GM21737 (cell line): Measurements from ENCODE around the gene TSPO.

Experiments
- ATAC-seq: cut with Tn5 transposase; IDR thresholded peaks from one replicate; pipeline ENCODE4 v1.9.1; 2021; ENCODE audit warnings: mild to moderate bottlenecking, moderate library complexity; ENCODE audit not compliant: unreplicated experiment

The TSPO gene

DNA sequence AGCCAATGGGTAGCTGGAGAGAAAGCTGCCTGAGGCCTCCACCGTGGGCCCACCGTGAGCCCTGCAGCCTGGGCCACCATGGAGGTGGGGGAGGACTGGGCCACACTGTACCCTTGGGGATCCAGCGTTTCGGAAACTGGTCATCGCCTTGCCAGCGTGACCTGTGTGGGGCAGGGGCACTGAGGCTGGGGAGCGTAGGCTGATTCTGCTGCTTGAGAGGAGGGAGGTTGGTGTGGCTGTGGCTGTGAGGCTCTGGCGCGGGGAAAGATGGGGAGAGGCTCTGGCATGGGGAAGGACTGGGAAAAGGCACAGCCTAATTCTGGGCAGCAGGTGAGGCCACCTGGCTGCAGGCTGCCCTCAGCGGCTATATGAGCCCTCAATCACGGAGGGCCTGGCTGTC lies 48.2 kb downstream of the TSPO start:
- no peak for ATAC-seq

DNA sequence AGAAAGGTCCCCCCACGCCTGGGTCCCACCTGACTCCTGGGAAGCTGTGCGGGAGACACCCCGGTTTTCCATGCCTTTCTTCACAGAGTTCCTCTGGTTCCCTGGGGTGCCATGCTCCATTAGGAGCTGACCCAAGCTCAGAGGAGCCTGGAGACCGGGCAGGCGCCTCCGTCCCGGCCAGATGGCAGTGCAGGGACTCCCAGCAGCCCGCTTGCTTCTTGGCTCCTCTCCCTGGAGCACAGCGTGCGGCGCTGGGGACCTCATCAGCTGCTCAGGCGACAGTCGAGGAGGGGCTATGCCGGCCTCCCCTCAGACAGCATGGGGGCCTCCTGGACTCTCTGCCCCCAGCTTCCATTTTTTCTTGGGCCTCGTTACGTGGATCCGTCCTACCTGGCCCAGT lies 48.7 kb downstream of the TSPO start:
- ATAC-seq: no peak

DNA sequence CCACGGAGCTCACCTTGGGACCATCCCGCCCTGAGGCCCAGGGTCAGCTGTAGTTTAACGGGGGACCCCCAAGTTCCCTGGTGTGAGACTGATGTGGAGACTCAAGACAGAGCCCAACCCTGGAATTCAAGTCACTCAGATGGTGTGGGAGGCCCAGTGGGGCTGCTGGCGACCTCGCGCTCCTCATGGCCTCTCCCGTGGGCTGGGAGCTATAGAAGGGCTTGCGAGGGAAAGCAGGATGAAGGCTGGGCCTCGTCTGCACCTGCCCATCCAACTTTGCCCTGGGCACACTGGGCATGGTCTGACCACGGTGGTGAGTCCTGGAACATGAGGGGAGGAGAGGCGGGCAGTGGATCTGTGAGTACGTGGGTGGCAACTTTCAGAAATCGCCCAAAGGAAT lies 49.2 kb downstream of the TSPO start:
- ATAC-seq: no peak

DNA sequence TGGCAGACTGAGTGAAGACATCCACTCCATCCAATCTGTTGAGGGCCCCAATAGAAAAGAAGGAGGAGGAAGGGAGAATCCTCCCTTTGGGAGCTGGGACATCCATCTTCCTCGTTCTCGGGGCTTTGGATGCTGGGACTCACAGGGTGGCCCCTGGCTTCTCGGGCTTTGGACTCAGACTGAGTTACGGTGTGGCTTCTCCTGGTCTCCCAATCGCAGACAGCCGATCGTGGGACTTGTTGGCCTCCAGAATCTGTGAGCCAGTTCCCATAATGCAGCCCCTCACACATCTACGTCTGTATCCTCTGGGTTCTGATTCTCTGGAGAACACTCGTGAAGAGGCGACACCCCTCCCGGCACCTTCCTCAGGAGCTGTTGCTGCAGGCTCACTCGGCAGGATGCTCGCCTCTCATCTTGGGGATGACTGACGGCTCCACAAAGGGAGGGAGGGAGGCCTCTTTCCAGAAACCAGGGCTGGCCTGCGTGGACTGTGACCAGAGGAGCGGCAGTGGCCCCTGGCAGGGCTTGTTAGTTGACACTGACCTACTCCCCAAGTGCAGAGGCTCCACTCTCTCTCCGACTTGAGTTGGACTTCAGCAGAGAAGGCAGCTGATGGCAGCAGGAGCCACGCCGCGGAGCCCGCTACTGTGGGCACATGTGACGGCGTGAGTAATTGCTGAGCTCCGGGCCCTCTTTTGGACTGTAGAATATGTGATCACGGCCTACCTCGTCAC lies 50.3 kb downstream of the TSPO start:
- no peak for ATAC-seq

DNA sequence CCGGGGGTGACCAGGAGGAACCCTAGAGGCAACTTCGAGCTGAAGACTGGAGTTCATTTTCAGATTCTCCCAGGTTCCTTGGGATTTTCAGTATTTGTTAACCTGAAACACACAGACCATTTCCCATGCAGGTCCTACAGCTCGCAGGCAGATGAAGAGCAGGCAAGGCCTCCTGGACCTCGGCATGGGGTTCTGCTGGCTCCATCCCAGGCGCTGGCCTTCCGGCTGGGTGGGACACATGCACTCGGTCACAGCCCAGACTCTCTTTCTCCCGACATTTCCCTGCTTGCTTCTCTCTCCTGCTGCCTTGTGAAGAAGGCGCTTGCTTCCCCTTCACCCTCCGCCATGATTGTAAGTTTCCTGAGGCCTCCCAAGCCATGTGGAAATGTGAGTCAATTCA lies 51.0 kb downstream of the TSPO start:
- no peak for ATAC-seq

DNA sequence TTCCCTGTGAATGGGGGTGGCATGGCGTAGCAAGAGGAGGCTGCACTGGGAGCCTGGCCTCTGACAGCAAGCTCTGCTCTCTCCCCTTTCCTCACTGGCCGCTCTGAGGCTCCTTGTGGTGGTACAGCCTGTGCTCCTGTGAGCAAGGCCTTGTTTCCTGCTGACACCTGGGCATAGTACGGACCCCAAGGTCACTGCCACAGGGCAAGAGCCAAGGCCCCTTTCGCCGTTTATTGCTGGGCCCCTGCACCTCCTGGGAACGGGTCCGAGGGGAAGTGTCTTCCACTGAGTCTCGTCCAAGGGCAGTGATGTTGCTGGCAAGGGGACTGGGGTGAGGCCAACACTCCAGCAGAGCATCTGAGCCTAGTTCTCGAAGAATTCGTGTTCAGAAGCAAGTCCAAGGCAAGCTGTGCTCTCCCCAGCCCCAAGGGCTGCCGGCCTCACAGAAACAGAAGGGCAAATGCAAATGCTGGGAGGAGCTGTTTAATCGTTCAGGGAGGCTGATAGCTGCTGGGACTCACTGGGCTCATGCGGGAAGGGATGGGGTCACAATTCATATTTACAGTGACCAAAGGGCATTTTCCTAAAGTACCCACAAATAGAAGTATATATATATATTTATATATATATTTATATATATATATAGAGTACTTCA lies 51.5 kb downstream of the TSPO start:
- ATAC-seq: no peak

DNA sequence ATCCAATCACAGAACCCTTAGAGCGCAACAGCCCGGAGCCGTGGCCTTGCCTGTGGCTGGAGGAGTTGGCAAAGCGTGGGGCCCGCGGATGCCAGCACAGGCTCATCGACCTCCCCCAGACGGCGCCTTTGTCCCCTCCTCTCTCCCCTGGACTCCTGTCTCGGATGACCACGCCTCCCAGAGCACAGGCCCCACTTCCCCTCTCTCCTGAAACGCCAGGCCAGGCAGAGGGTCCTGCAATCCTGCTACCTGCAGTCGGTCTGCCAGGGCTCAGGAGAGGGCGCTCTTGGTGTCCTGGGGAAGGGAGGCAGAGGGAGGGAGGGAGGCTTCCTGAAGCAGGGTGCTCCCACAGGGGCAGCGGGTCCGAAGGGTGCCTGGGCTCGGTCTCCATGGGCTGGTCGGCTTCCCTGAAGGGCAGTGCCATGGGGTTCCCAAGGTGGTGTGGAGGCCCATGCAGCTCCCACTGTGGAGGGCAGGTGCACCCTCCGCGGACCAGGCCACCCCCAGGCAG lies 52.2 kb downstream of the TSPO start:
- no peak for ATAC-seq

DNA sequence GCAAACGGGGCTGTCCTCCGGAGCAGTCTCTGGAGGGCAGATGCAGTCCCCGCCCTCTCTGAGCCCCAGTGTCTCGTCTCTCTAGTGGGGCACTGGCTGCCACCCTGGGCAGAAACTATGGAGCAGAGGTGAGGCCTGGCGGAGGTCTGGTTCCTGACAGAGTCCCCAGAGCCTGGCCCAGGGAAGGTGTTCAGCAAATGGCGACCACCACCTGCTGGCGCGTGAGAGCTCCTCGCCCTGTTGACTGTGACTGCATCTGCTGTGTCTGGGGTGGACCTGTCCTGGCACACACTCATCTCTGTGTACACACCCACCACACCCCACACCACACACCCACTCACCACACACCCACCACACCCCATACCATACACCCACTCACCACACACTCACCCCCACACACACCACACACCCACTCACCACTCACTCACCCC lies 53.9 kb downstream of the TSPO start:
- no peak for ATAC-seq

DNA sequence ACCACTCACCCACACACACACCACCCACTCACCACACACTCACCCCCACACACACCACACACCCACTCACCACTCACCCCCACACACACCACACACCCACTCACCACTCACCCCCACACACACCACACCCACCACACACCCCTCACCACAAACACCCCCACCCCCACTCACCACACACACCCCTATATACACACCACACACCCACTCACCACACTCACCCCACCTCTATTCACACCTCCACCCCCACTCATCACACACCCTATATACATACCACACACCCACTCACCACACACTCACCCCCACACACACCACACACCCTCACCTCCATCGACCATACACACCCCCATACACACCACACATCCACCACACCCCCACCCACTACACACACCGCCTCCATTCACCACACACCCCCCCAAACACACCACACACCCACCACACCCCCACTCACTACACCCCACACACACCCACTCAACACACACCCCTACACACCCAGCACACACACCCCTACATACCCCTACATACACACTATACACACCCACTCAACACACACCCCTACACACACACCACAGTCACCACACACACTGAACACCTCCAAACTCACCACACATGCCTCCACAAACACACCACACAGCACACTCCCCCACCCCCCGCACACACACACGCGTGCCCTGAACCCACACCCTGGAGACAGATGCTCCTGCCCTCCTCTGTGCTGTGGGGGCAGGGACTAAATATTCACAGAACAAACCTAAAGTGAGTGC lies 54.6 kb downstream of the TSPO start:
- no peak for ATAC-seq

DNA sequence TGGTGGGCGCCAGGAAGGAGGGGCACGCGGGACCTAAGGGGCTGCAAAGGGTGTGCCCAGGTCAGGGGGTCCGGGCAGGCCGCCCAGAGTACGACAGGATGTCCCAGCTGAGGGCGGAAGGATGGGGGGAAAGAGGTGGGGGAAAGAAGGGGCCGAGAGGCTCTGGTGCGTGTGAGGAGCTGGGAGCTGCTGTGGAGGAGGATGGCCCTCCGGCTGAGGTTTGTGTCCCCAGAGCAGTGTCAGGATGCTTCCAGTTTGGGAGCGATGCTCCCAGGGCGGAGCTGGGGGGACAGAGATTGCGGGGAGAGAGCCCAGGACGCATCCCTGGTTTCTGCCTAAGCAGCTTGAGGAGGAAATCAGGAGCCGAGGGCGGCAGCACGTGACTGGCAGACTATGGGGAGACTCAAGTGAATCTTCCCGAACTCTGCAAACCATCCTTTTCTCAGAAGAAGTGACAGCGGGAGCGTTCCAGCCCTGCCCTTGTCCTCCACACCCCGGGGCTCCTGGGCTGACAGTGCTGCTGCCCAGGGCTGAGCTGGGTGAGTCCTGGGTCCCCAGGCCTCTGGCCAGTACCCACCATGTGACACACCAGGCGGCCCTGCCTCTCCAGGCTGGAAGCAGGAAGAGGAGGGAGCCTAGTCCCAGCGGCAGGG lies 55.3 kb downstream of the TSPO start:
- no peak for ATAC-seq

DNA sequence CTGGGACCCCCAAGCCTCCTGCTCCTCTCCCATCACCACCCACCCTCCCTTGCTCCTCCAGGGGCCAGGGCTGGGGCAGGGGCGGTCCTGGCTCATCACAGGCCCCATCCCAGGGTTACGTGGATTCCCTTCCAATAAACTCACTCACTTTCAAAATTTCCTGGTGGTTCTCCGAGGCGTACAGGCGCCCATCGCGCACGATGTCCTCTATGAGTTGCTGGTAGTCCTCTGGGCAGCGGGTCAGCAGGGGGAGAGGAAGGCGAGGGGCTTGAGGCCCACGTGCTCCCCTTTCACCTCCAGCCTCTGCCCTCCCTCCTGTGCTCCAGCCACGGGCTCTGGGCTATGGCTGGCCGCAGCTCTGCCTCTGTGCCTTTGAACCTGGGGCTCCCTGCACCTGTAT lies 56.0 kb downstream of the TSPO start:
- no peak for ATAC-seq

DNA sequence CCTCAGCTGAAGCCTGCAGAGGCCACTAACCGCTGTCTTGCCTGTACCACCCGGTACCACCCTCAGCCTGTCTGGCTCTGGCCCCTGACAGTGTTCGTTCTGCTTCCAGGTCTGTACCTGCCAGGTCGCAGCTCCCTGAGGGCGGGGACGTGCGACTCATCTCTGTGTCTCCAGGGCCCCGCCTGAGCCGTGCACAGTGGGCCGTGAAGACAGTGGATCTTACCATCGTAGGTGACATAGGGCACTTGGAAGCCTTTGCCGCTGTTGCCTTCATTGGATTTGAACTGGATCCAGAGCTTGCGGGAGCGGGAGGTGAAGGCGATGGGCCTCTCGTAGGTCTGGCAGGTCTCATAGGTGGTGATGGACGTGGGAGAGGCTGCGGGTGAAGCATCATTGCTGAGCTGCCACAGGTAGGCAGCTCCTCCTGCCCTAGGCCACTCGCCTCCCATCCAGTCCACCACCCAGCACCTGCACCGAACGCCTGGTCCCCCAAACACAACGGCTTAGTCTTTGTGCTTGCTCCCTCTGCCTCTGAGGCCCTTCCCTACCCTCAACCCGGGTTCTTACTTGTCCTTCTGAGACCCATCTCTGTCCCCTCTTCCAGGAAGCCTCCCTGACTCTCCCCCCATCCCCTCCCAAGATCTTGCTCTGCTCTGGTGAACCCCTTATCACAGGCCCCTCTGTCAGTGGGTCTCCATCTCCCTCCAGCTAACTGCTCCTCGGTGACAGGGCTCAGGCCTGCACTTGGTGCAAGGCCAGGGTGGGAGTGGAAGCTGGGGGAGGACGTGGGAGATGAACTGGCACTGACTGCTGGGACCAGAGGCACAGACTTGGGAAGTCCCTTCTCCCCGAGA lies 56.7 kb downstream of the TSPO start:
- ATAC-seq: no peak

DNA sequence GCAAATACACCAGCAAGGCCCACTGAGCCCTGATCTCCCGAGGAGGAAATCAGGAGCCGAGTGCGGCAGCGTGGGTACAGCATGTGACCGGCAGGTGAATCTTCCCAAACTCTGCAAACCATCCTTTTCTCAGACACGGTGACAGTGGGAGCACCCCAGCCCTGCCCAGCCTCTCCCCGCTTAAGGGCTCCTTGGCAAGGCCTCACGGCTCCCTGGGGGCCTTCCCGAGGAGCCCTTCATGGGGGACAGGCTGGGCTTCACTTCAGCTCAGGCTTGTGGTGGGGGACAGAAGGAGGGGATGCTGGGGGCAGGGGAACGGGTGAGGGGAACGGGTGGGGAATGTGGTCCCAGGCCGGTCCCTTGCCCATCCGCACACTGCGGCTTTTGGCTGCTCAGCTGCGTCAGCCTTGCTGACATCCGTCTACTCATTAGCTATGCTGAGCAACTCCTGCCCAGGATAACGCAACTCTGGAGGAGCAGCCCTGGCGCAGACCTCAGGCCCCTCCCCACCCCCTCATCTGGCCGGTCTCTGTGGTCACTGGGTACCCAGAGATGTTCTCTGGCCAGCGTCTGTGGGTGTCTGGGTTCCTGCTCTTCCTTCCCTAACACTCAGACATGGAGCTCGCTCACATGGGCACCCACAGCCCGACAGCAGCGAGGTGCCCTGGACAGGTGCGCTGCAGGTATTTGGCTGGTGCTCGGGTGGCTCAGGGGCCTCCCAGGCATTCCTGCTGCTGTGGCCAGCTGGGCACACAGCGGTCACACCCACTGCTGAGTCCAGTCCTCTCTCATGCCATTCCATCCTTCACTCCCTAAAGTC lies 57.6 kb downstream of the TSPO start:
- ATAC-seq: no peak

DNA sequence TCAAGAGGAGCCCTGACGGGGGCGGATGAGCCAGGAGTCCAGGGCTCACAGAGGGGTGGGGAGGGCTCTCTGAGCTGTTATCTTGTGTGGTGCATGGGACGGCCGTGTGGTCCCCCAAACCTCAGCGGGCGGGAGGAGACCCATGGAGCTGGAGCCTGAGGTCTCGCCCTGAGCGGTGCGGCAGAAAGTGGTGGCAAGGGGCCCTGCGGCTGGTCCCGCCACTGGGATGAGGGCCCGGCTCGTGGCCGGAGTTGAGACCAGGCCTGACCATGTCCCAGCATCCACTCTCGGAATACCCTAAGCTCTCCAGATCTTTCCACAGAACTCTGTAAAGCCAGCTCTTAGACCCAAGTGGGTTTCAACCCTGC lies 58.1 kb downstream of the TSPO start:
- ATAC-seq: no peak

DNA sequence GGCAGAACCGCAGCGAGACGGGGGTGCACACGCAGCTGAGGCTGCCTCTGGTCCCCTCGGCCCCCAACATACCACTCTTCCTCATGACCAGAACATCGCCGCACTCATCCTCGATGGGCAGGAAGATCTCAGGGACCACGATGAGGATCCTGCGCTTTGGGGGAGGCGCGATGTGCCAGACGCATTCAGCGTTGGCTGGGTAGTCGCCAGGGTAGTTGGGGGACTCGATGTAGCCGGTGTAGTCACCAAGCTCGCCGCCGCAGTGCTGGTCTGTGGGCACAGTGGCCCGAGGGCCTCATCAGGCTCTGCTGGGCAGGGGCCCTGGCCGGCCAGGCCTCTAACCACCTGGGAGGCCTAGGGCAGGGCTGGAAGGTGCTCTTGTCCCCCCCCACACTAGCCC lies 58.6 kb downstream of the TSPO start:
- ATAC-seq: no peak

DNA sequence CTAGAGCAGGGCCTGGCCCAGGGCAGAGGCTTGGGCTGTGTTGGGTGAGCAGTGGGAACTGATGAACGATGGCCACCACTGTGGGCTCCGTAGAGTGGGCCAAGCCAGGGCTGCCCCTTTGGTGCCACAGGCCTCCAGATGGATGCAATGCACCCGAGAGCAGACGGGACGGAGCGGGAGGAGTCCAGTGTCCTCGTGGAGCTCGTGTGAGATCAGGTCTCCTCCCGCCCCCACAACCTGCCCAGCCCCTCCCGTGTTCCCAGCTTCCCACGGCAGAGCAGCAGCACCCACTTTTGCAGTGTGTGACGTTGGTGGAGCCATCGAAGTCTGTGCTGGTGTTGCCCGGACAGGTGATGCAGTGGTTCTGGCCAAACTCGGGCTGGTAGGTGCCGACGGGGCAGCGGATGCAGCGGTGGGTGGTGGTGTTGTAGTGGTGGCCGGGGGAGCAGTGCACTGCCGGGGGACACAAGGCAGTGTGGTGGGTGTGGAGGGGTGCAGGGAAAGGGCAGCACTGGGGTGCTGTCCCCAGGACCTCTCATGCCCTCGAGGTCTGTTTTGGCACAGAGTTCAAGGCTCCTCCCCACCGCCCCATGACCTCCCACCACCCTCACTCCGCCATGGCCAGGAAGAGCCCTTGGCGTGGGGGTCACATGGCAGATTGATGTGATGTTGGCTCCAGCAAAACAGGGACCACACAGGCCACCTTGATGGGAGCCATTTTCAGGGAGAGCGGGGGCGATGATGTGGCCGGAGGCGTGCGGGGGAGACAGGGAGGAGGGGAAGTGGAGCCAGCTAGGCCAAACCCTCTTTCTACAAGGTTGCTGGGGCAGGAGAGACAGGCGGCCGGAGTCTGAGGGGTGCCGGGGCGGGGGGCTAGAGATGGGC lies 59.5 kb downstream of the TSPO start:
- no peak for ATAC-seq

DNA sequence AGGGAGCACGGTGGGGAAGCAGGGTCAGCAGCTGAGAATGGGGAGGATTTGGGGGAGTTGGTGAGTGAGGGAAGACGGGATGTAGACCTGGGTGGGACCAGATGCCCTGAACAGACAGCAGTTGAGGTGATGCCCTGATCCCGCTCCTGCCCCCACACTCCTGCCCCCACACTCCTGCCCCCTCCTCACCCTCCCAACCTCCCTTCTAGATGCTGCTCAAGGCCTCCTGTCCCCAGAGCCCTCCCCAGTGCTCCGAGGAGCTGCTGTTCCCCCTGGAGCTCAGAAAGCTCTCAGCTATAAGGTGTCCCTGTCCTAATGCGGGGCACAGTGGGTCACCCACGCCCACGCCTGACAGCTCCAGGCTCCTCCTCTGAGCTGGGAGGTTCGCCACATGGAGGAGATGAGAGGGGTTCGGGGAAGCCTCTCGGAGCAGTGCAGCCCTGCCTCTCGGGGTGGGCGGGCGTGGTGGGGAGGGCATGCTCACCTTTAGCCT lies 60.6 kb downstream of the TSPO start:
- no peak for ATAC-seq

DNA sequence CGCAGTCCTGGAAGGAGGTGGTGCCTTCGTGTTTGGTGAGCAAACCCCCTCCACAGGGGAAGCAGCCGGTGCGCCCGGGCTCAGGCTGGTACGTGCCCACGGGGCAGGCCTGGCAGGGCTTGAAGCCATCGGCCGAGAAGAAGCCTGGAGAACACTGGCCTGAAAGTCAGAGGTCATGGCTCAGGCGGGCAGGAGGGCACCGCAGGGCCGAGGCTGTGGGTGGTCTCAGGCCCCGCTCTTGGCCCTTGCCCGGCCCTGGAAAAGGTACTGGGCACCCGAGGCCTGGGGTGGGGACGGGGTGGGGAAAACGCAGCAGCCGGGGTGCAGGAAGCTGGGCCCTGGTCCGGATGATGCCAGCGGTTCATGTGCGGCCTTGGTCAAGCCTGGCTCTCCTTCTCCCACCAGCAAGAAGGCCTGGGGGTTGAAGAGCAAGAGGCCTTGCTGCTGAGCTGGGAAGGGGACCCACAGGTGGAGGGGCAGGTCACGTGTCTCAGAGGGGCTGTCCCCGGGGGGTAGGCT lies 61.1 kb downstream of the TSPO start:
- ATAC-seq: no peak
